GM18909 (cell line): ENCODE results near the gene MATN1.

ENCODE experiments used
- ATAC-seq: cut with Tn5 transposase; IDR thresholded peaks from one replicate; pipeline ENCODE4 v1.9.1; 2021; ENCODE audit warnings: mild to moderate bottlenecking; ENCODE audit not compliant: unreplicated experiment, poor library complexity

The MATN1 gene

DNA sequence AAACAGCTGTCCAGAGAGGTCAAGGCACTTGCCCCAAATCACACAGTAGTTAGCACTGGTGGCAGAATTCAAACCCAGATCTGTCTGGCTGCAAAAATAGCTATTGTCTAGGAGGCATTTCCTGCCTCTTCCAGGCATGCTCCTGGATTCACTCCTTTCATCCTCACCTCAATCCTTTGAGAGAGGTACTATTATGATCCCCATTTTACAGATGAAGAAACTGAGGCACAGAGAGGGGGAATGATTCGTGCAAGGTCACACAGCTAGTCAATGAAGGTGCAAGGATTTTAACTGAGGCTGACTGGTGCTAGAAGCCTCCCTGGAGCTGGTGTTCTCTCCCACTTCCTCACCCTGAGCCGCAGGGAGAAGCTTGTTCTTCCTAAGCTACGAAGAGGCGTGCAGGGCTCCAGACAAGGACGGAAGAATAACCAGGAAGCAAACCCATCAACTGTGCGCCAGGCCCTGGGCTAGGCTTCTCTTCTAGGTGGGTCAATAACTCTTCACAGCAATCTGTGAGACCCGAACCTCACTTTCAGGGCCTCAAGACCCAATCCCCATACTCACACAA, 34.8 kb upstream of the MATN1 start:
- no peak for ATAC-seq

DNA sequence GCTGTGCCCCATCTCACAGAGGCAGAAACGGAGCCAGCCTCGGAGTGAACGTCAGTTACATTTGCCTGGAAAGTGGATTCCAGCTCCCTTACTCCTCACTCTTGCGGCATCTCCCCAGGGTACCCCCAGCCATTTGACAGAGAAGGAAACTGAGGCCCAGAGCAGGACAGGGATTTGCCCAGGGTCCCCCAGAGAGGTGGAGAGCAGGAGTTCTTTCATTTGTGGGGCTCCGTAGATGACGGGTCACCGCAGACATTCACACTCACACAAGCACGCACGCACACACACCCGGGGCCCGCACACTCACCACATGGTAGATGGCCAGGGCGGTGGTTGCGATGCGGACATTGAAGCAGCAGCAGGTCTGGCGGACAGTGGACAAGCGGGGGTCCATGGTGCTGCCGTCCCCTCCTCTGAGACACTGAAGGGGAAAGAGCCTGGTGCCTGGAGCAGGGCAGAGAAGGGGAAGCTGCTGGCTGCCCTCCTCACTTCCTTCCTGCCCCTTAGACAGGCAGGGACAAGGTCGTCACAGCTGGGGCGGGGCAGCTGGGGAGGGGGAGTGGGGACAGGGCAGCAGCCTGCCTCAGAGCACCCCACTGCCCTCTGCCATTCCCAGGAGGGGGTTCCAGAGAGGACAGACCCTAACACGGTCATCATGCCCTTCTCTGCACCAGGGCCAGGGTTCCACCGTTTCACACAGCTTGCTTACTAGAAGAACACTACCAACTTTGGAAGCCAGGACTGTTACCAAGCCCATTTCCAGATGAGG, 34.2 kb upstream of the MATN1 start, which contains the start of gene LAPTM5:
LAPTM5 (minus strand) TSS at position 423 of the 769 bp plus-strand sequence; CDS start at position 394, 29 bp downstream.
- no peak for ATAC-seq

DNA sequence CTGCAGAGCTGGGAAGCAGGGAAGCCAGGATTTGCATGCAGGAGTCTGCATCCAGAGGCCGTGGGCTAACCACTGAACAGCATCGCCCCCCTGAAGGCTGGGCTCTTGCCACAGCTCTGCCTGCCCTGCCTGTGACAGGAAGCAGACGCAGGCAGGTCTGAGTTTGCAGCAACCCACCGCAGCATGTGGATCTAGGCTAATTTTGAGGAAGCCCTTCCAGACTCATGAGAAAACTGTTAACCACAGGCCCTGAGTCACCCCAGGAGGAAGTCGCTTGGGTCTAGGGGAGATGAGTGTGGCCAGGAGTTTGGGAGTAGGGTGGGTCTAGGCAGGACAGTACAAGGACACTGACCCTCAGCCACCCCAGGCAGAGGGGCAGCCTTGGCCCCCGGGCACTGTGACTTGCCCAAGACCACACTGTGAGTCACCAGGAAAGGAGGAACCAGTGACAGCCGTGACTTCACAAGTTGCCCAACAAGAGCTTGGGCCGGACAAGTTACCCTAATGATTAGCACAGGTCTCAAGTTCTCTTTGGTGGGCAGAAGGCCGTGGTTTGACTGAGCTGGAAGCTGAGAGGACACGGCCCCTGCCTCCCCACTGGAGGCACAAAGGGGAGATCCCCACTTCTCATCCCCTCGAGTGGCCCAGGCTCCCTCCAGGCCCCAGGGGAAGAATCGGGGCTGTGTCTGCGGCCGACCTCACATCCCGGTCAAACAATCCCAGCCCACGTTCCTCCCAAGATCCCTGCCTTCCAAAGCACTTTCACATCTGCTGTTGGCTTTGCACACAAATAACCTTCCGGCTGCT, 33.4 kb upstream of the MATN1 start:
- ATAC-seq, result no peak

DNA sequence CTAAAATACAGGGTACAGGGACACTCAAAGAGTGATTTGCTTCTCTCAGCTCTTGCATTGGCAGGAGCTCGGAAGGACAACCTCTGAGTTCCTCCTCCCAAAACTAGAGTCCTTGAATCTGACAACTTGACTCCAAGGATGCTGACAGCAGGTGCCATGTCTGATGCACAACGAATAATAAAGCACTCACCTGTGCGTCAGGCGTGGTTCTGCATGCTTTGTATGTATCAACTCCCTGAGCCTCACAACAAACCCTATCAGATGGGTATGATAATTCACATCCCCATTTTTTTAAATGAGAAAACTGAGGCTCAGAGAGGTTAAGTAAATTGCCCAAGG, 32.8 kb upstream of the MATN1 start:
- no peak for ATAC-seq

DNA sequence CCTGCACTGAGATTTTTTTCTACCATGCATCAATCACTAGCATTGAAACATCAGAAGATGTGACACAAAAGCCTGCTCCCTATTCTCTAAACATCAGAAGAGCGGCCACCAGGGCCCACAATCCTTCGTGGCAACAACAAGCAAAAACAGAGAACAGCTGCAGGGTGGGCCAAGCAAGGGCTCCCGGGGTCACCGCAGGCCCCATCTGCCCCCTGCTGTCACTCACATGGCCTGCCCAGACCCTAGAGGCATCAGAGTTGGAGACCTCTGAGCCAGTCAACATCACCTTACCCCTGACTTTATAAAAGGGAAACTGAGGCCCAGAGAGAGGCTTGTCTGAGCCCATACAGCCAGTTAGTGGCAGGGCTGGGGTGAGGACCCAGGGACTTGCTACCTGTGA, 32.4 kb upstream of the MATN1 start:
- ATAC-seq, result no peak

DNA sequence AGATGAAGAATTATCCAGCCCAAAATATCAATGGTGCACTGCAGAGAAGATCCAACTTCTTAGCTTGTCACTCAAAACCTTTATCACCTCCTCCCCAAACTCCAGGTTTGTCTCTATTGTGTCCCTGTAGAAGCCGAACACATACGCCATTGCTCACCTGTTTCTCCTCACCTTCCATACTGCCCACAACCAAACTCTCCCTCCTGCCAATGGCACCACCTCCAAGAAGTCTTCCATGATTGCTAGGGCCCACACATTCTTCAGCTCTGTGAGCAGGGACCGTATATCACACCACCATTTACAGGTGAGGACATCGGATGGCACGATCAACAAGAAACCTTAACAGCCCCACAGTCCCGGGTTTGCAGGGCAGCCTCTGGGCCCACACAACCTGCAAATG, 31.9 kb upstream of the MATN1 start:
- ATAC-seq, result no peak

DNA sequence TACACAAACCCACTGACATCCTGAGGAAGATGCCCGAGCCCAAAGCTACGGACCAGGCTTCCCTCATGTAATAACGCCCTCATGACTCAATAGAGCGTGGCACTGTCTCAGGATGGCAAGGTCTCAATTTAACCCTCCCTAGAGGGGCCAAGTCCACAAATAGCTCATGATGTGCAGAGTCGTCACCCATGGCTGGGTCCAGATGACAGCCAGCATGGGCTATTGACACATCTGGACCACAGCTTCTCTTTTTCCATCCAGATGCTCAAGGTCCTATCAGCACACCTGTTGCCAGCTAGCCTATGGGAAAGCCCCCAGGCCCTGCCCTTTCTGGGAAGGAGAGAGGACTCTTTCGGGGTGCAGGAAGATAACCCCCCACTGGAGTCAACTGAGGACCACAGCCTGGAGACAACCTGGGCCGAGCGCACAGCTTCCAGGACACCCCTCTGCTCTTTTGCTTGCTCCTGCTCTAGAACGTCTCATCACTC, 31.3 kb upstream of the MATN1 start:
- ATAC-seq, result peak; percentile 53

DNA sequence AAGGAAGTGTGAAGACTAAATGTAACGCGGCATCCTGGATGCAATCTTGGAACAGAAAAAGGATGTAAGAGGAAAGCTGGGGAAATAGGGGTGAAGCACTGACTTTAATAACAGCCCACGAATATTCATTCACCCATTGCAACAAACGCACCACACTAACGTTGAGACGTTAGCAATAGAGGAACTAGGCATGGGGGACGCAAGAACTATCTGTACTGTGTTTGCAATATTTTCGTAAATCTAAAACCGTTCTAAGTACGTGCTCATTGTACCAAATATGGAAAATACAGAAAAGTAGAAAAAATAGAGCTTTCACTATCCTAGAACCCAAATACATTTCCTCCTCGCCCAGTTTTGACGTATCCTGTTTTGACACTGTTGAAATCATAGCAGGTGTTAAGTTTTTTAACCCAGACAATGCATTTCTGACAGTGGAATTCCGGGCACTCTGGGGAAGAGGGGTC, 30.3 kb upstream of the MATN1 start:
- no peak for ATAC-seq

DNA sequence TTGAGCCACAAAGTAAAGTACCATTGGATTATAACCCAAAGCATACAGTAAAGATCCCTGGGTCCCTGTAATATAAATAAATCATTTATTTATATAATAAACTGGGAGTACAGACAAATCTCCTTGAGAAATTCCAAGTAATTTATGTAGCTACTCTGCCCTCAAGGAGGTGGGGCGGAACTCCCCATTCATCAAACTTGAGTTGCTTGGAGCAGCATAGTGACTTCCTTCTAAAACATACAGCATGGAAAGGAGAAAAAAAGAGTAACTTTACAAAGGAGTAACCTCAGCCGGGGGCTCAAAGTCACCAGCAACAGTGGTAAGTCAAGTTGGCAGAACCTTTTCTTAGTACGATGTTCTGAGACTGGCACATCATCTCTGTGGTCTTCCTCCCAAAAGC, 29.7 kb upstream of the MATN1 start:
- ATAC-seq, result no peak

DNA sequence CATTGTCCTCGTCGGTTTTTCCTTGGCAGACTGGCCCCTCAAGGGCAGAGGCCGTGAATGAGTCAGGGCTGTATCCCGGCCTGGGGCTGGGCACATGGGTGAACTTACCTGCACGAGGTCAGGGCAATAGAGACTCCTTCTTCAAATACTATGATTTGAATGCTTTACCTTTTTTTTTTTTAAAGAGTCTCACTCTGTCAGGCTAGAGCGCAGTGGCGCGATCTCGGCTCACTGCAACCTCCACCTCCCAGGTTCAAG, 29.2 kb upstream of the MATN1 start:
- no peak for ATAC-seq

DNA sequence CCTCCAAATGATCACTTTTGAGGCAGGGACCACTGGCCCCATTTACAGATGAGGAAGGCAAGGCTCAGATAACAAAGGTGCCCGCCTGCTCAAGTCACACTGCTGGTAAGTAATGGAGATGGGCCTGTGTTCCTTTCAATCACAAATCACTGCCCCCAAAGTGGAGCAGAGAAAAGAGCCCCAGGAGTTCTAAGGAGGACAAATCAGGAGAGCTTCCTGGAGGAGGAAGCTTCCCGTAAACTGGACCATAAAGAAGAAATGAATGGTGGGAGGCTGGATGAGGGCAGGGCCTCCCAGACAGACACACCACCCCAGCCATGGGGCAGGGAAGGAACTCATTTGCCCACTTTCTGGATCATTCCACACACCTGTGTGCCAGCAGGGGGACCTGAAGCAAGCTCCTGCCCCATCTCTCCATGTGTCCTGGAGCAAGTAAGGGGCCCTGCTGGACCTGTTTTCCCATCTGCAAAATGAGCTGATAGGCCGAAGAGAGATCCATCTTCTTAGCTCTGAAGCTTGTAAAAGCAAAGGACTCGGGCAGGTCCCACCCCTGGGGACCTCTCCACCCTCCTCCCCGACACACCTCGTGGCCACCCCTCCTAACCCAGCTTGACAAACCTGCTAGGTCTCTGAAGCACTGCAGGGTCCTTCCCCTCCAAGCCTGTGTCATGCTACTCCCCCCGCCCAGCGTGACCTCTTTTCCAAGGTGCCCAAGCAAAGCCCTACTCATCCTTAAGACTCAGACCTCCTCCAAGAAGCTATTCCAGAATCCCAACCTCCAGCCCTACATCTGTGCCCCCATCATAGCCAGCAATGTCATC, 28.7 kb upstream of the MATN1 start:
- no peak for ATAC-seq

DNA sequence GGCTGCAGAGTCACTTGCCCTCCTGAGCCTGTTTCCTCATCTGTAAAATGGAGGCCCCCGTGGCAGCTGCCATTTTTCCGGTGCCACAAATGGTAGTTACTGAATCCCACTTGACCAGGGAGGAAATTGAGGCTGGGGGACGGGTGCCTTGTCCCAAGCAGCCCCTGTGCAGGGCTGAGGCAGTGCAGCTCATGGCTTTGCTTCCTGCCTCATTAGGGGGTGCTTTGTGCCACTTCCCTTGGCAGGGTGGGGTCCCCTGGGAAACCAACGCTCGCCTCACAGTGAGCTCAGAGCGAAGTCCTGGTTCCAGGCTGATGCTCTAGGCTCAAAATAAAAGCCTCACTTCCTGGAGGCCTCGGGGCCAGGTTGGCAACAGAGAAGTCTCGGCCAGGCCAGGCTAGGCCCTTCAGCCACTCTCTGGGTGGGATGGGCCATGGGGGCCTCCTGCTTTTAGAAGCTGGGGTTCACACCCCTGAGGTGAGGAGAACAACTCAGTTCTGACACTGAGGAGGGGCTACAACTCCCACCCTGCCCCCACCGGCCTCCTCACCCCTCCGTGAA, 27.4 kb upstream of the MATN1 start:
- peak; percentile 25 for ATAC-seq

DNA sequence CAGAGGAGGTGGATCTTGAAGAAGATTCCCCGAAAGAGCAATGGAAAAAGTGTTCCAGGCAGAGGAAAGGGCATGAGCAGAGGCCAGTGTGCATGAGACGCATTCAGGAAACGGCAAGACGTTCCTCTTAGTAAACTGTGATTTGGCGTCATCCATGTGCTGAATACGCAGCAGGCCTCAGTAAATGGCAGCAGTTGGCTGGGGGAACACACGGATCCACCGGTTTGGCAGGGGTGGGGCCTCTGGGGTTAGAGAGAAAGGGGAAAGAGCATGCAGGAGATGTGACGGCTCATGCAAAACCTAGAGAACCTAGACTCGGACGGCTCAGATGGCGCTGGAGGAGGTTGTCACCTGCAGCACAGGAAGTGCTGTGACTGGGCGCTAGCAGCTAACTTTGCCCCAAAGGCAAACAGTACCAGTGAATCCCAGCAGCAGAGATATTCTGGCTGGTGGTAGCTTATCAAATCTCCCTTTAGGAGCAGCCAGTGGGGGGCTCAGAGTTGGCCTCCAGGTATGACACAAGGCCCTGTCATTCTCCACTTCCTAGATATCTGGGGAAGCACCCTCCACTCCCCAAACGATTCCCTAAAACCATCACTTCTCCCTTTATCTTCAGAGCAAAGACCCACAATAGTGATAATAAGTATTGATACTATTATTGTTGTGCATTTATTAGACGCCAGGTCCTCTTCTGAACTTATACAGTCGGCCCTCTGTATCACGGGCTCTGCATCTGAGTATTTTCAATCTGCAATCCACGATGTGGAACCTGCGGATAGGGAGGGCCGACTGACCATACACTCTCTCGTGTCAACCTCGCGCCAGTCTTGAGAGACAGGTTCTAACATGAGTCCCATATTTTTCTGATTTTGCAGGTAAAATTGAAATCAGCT, 26.6 kb upstream of the MATN1 start:
- ATAC-seq, result no peak

DNA sequence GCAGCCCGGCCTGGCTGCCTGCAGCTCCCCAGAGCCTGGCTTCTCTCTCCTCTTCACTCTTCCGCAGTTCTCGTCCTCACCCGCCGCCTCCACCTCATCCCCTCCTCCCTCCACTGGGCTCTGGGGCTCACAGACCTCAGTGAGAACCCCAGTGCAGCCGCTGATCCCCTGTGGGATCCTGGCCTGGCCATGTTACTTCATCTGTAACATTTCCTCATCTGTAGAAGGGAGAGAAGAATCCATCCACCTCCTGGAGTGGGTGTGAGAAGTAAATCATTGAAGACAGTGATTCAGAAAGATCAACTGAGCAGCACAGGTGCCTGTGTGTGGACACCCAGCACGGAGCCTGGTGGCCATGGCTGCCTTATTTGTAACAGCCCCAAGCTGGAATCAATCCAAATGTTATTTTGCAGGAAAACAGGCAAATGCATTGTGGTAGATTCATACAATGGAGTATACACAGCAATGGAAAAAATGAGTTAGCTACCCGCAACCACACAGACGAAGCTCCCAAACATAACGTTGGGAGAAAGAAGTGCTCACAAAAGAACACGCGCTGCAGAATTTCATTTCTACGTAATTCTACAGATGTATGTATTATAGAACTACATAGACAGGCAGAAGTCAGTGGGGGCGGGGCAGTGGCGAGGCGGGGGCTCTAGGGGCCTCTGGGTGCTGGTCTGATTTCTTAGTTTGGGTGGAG, 25.5 kb upstream of the MATN1 start:
- no peak for ATAC-seq

DNA sequence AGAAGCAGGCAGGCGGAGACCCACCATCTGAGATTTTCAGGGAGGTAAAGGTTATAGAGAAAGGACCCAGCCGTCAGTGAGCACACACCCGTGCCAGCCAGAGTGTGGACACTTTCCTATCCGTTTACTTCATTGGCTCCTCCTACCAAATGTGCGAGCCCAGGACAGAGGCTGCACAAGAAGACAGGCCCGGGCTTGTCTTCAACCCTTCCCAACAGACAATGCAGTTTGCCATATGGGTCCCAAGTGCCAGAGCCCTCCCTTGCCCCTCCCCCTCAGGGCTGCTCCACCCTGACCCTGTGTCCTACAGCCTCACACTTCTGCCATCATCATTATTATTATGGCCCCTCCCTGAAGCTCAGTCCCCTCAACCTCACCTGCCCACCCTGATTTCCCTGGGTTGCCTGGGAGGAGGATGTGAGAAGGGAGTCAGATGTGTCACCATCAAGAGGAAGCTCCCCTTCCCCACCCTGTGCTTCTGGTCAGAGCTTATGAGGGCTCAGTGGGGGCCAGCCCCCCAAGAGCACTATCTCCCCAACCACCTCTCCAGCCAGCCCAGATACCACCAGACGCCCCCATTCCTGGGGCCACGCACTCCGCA, 24.8 kb upstream of the MATN1 start:
- ATAC-seq, result no peak

DNA sequence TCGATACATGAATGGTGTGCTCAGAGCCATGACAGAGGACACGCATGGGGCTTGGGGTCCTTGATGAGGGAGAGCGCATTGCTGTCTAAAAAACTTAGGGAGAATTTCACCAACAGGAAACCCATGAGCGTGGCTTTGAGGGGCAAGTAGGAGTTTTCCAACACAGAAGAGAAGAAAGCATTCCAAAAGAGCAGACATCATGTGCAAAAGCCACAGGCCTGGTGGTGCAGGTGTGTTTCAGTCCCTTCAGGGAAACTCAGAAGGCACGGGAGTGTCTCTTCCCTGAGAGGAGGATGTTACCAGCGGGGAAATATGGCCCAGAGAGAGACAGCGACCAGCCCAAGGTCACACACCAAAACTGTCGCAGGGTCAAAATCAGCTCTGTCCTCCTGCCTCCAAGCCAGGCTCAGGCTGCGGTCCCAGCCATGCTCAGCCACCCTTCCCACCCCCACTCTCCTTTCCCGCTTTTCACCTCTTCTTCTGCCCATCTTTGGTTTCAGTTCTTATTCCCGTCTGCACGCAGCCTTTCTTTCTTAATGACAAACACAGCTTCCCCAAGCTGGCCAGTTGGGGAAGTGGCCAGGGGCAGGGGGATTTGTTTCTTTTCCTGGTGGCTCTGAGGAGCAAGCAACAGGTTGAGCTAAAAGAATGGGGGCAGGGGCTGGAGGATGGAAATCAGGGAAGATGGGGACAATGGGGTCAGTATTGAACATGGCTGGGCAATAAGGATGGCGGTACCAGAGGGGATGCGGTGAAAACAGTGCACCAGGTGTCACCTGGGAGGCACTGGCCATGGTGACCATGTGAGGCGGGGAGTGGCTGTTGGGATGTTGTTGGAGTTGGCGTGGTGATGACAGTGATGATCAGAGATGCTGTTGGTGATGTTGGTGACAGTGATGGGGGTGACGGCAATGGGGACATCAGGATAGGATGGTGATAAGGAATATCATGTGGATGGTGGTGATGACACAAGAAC, 23.9 kb upstream of the MATN1 start:
- no peak for ATAC-seq
